Measurements from ENCODE around the gene TACR2.

- TF ChIP-seq POLR2AphosphoS5 (IDR thresholded peaks at IDR 0.05) (no peak), CTCF (IDR thresholded peaks at IDR 0.05) (no peak)
Observed at GRCh38 chr10:69460576-69461242, 44.0 kb upstream of the TACR2 start.
